ENCODE measurements around the gene ZNF407.

- TF ChIP-seq POLR2A (IDR thresholded peaks at IDR 0.05) = no peak
- TF ChIP-seq, protein P1, sequence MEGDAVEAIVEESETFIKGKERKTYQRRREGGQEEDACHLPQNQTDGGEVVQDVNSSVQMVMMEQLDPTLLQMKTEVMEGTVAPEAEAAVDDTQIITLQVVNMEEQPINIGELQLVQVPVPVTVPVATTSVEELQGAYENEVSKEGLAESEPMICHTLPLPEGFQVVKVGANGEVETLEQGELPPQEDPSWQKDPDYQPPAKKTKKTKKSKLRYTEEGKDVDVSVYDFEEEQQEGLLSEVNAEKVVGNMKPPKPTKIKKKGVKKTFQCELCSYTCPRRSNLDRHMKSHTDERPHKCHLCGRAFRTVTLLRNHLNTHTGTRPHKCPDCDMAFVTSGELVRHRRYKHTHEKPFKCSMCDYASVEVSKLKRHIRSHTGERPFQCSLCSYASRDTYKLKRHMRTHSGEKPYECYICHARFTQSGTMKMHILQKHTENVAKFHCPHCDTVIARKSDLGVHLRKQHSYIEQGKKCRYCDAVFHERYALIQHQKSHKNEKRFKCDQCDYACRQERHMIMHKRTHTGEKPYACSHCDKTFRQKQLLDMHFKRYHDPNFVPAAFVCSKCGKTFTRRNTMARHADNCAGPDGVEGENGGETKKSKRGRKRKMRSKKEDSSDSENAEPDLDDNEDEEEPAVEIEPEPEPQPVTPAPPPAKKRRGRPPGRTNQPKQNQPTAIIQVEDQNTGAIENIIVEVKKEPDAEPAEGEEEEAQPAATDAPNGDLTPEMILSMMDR (IDR thresholded peaks at IDR 0.05) = no peak
- no peak for TF ChIP-seq POLR2AphosphoS5 (IDR thresholded peaks at IDR 0.05)
Observed at GRCh38 chr18:74665905-74666304, 68.2 kb downstream of the ZNF407 start.
